B cell (primary cell): Measurements from ENCODE around the gene MIDN. TPM values are rescaled to one million over a fixed set of nuclear protein-coding genes. Genes with fewer than 3 reads are reported as not detected.
A peak's percentile ranks its signal among the peaks of the same experiment; 100 is the strongest.

Experiments
- ATAC-seq: fragments of 200-7000 bp; cut with Tn5 transposase; one replicate; pipeline ENCODE4 v1.10.0; 2021; ENCODE audit warnings: low read depth, mild to moderate bottlenecking, moderate number of reproducible peaks, moderate library complexity
- CTCF ChIA-PET: fragments of 350-600 bp; sonication (Branson Sonifier 250); formaldehyde crosslinking; loops from one replicate; lab custom pipeline; 2021; ENCODE audit warnings: antibody characterized with exemption, inconsistent platforms; lab: Charles Lee
- POLR2A ChIA-PET: fragments of 350-600 bp; sonication (Branson Sonifier 250); formaldehyde crosslinking; loops from one replicate; lab custom pipeline; 2021; ENCODE audit warnings: antibody characterized with exemption; lab: Charles Lee
- DNase-seq: peaks from one replicate; pipeline ENCODE4 v3.0.0; 2013
- H2AFZ ChIP-seq: 2 replicates; pipeline ENCODE4 v1.6.1; 2012; ENCODE audit warnings: mild to moderate bottlenecking, low read depth, low read length; ENCODE audit not compliant: insufficient read depth, poor library complexity, severe bottlenecking
- H3K27ac ChIP-seq, 2 donors: 1 replicate in 1 of 2; 2 replicates in 1 of 2; pipeline ENCODE4 v1.5.1; 2012 to 2013; ENCODE audit warnings: low read length in 2 of 2, mild to moderate bottlenecking in 2 of 2, moderate library complexity in 1 of 2
- H3K27me3 ChIP-seq, 4 experiments: fragments of 200-600 bp in 1 of 4; sonication (generic) in 1 of 4; replicated peaks in 1 of 4; 1 replicate in 2 of 4; 2 replicates in 2 of 4; pipeline versions ENCODE4 v1.6.1 to v1.7.0; 2013 to 2016; ENCODE audit warnings: low read length in 3 of 4, mild to moderate bottlenecking in 2 of 4, mixed read lengths in 1 of 4, moderate library complexity in 1 of 4; ENCODE audit not compliant: insufficient read depth in 4 of 4, control insufficient read depth in 3 of 4; ENCODE audit errors: control extremely low read depth in 1 of 4
- H3K36me3 ChIP-seq, 2 experiments: replicated peaks in 1 of 2; 1 replicate in 1 of 2; 2 replicates in 1 of 2; pipeline versions ENCODE4 v1.6.1 to v1.7.1; 2013; ENCODE audit warnings: low read length in 1 of 2; ENCODE audit not compliant: insufficient read depth in 2 of 2, control insufficient read depth in 1 of 2; ENCODE audit errors: control extremely low read depth in 1 of 2, extremely low read depth in 1 of 2
- H3K4me1 ChIP-seq, 2 donors: fragments of 200-600 bp in 1 of 2; sonication (generic) in 1 of 2; 1 replicate in 1 of 2; 2 replicates in 1 of 2; pipeline versions ENCODE4 v1.5.1 to v1.6.1; 2013 to 2017; ENCODE audit warnings: low read length in 2 of 2; ENCODE audit not compliant: control insufficient read depth in 2 of 2, insufficient read depth in 2 of 2
- H3K4me2 ChIP-seq: replicated peaks from 2 replicates; pipeline ENCODE3; 2012; ENCODE audit warnings: mild to moderate bottlenecking, low read depth, low read length; ENCODE audit not compliant: poor library complexity, severe bottlenecking
- H3K4me3 ChIP-seq, 5 experiments: fragments of 200-600 bp in 1 of 5; sonication (generic) in 1 of 5; 1 replicate in 3 of 5; 2 replicates in 2 of 5; pipeline versions ENCODE4 v1.5.1 to v1.7.0; 2011 to 2016; ENCODE audit warnings: low read length in 4 of 5, mild to moderate bottlenecking in 4 of 5, low read depth in 2 of 5, control low read depth in 1 of 5, moderate library complexity in 1 of 5; ENCODE audit not compliant: insufficient read depth in 1 of 5; ENCODE audit errors: control extremely low read depth in 1 of 5, extremely low read depth in 1 of 5
- H3K79me2 ChIP-seq: fragments of 200-600 bp; sonication (generic); one replicate; pipeline ENCODE4 v1.6.0; 2016; ENCODE audit warnings: low read length; ENCODE audit not compliant: control insufficient read depth, insufficient read depth
- H3K9ac ChIP-seq: fragments of 200-600 bp; sonication (generic); 2 replicates; pipeline ENCODE4 v1.6.1; 2017; ENCODE audit warnings: mild to moderate bottlenecking, low read length, moderate library complexity
- H3K9me3 ChIP-seq, 3 donors: one replicate each; pipeline versions ENCODE4 v1.6.1 to v1.7.1; 2013; ENCODE audit warnings: low read length in 2 of 3; ENCODE audit not compliant: control insufficient read depth in 2 of 3, insufficient read depth in 1 of 3; ENCODE audit errors: control extremely low read depth in 1 of 3
- H4K20me1 ChIP-seq: 2 replicates; pipeline ENCODE4 v1.6.0; 2012; ENCODE audit warnings: mild to moderate bottlenecking, low read length; ENCODE audit not compliant: insufficient read depth, control insufficient read depth, poor library complexity, severe bottlenecking
- H3K27ac Mint-ChIP-seq: one replicate; pipeline ENCODE4 v1.8.0; 2021; ENCODE audit warnings: mixed read lengths
- H3K27me3 Mint-ChIP-seq: one replicate; pipeline ENCODE4 v1.8.0; 2021; ENCODE audit warnings: mixed read lengths
- H3K4me1 Mint-ChIP-seq: one replicate; pipeline ENCODE4 v1.8.0; 2021; ENCODE audit warnings: mixed read lengths
- H3K4me3 Mint-ChIP-seq: one replicate; pipeline ENCODE4 v1.8.0; 2021; ENCODE audit warnings: mixed read lengths
- H3K9me3 Mint-ChIP-seq: one replicate; pipeline ENCODE4 v1.8.0; 2022; ENCODE audit warnings: mixed read lengths; ENCODE audit not compliant: insufficient read depth
- EZH2 ChIP-seq: IDR thresholded peaks from 2 replicates; pipeline ENCODE4 v1.6.1; 2012; ENCODE audit warnings: borderline replicate concordance, low read depth, mild to moderate bottlenecking, moderate library complexity, low read length; ENCODE audit not compliant: insufficient read depth, poor library complexity, severe bottlenecking
- WGBS: methylation state at CpG from one replicate; pipeline ENCODE4 v1.1.5; 2013; ENCODE audit warnings: missing lambda C conversion rate; ENCODE audit not compliant: insufficient coverage; 5-methylcytosine and 5-hydroxymethylcytosine counted together
- intact Hi-C: fragments of 100-400 bp; cut with micrococcal nuclease; formaldehyde crosslinking; loops from one replicate; pipeline ENCODE4 v1.10.0; 2022
- polyA plus RNA-seq: library from polyadenylated mRNA; depleted of rRNA; stranded (reverse); fragments of >200 nt; gene quantifications from 2 replicates; pipeline ENCODE4 v1.2.3, GENCODE V29; 2012
- total RNA-seq, 2 donors: library from RNA; stranded (reverse); fragments of 120-200 nt in 1 of 2; gene quantifications; 1 replicate in 1 of 2; 2 replicates in 1 of 2; pipeline versions ENCODE4 v1.2.3 to v1.2.4, GENCODE V29; 2013 to 2022
- TF ChIP-seq, protein P1 (sequence below): fragments of 200-600 bp; IDR thresholded peaks from one replicate; pipeline ENCODE4 v1.8.0; 2022; ENCODE audit warnings: antibody characterized with exemption, mild to moderate bottlenecking

The MIDN gene
- total and polyA plus RNA-seq, 2 donors (not counting 1 experiment from before 2014, with no cell fraction given): 98.5 to 156 TPM

DNA sequence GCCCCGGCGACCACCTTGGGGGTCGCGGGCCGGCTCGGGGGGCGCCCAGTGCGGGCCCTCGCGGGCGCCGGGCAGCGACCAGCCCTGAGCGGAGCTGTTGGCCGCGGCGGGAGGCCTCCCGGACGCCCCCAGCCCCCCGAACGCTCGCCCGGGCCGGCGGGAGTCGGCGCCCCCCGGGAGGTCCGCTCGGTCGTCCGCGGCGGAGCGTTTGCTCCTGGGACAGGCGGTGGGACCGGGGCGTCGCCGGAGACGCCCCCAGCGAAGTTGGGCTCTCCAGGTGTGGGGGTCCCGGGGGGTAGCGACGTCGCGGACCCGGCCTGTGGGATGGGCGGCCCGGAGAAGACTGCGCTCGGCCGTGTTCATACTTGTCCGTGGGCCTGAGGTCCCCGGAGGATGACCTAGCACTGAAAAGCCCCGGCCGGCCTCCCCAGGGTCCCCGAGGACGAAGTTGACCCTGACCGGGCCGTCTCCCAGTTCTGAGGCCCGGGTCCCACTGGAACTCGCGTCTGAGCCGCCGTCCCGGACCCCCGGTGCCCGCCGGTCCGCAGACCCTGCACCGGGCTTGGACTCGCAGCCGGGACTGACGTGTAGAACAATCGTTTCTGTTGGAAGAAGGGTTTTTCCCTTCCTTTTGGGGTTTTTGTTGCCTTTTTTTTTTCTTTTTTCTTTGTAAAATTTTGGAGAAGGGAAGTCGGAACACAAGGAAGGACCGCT lies 42.1 kb upstream of the MIDN start:
- Histone ChIP-seq H3K36me3 (peaks cover 0 to 12% of the 10 kb centered on the region in 2 experiments), H3K27ac (peak overlapping the region in 1 of 2 donors; percentile 64), H2AFZ (peak overlapping the region; percentile 42), H3K79me2 (peaks cover 55% of the 10 kb centered on the region), H3K4me1 (peaks cover 16 to 32% of the 10 kb centered on the region in 2 donors), H3K4me2 (peak overlapping the region; percentile 98), H3K27me3 (no peaks in the 10 kb centered on the region), H4K20me1 (peaks cover 49% of the 10 kb centered on the region), H3K4me3 (peak overlapping the region; percentile 48 to 77 (median 63)), H3K9ac (peak overlapping the region; percentile 83), H3K9me3 (no peaks in the 10 kb centered on the region)
- DNase-seq (peak; percentile 52), ATAC-seq (no peak)
- Mint-ChIP-seq H3K27ac (peak overlapping the region; percentile 92), H3K4me1 (peaks cover 25% of the 10 kb centered on the region), H3K9me3 (no peaks in the 10 kb centered on the region), H3K4me3 (peak overlapping the region; percentile 94), H3K27me3 (no peaks in the 10 kb centered on the region)
- under 1% methylated on average over 78 of the region's 78 CpGs for WGBS
- TF ChIP-seq, protein P1, sequence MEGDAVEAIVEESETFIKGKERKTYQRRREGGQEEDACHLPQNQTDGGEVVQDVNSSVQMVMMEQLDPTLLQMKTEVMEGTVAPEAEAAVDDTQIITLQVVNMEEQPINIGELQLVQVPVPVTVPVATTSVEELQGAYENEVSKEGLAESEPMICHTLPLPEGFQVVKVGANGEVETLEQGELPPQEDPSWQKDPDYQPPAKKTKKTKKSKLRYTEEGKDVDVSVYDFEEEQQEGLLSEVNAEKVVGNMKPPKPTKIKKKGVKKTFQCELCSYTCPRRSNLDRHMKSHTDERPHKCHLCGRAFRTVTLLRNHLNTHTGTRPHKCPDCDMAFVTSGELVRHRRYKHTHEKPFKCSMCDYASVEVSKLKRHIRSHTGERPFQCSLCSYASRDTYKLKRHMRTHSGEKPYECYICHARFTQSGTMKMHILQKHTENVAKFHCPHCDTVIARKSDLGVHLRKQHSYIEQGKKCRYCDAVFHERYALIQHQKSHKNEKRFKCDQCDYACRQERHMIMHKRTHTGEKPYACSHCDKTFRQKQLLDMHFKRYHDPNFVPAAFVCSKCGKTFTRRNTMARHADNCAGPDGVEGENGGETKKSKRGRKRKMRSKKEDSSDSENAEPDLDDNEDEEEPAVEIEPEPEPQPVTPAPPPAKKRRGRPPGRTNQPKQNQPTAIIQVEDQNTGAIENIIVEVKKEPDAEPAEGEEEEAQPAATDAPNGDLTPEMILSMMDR: no peak
- no peak for TF ChIP-seq EZH2
- ChIA-PET POLR2A (interaction anchor here (0.5 kb wide), 2 partner anchors 21 to 40 kb away, joined by 3 to 5 read pairs; no protein-coding TSS in a partner anchor), CTCF (interaction anchor here (0.6 to 0.7 kb wide), 2 partner anchors 89 to 350 kb away, joined by 3 read pairs; no protein-coding TSS in a partner anchor)
- intact Hi-C loops: no loop called here
